C1 segment of cervical spinal cord (tissue), 14 donors: Measurements from ENCODE around the gene ARHGEF3.

Experiments
- DNase-seq, 14 donors: peaks; one replicate each; lab custom pipeline; 2025; lab: John Stamatoyannopoulos, UW

Gene ARHGEF3

DNA sequence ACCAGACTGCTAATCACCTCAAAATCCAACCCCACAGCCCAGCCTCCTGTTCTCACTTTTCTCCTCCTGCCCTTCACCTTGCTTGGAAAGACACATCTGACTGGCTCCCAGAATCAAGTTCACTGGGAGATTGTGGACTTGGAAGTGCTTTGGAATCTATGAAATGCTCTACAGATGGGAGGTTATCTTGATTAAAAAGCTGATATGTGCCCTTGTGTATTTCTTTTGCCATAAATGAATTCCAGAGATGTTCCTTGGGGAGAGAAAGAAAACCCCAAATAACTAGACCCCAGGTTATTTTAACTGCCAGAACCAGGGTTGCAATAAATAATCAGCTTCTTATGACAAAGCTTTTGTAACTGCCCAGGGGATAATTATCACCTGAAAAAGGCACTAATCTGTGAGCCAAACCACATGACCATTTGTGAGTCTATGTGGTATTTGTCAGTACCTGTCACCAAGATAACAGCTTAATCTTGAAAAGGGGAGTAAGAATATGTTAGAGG, 21.7 kb upstream of the ARHGEF3 start:
- no peak for DNase-seq

DNA sequence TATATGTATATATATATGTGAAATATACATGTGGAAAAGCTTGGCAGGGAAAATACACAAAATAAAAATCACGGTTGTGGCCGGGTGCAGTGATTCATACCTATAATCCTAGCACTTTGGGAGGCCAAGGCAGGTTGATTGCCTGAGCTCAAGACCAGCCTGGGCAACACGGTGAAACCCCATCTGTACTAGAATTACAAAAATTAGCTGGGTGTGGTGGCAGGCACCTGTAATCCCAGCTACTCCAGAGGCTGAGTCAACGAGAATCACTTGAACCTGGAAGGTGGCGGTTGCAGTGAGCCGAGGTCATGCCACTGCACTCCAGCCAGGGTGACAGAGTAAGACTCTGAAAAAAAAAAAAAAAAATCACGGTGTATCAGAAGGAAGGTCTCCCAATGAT, 20.8 kb upstream of the ARHGEF3 start:
- DNase-seq = no peak

DNA sequence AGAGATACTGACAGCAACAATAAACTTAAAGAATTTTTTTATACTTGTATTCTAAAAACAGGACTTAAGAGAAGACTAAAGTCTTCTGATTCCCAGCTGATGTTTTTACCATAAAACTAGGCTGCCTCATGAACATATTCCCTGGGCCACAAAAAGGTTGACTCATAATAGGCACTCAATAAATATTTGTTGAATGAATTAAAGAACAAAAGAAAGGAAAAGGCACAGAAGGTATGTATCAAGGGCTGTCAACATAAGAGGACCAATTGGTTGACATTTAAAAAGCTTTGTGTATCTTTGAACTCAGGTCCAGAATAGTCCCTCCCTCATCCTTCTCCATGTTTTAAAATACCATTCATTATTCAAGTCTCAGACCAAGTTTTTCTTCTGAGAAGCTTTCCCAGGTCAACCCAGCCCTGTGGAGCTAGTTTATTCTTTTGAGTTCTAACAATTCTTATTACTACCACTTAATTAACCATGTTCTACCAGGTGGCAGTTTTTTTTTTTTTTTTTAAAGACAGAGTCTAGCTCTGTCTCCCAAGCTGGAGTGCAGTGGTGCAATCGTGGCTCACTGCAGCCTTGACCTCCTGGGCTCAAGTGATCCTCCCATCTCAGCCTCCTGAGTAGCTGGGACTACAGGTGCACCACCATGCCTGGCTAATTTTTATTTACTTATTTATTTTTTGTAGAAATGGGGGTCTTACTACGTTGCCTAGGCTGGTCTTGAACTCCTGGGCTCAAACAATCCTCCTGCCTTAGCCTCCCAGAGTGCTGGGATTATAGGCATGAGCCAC, 17.5 kb upstream of the ARHGEF3 start:
- no peak for DNase-seq

DNA sequence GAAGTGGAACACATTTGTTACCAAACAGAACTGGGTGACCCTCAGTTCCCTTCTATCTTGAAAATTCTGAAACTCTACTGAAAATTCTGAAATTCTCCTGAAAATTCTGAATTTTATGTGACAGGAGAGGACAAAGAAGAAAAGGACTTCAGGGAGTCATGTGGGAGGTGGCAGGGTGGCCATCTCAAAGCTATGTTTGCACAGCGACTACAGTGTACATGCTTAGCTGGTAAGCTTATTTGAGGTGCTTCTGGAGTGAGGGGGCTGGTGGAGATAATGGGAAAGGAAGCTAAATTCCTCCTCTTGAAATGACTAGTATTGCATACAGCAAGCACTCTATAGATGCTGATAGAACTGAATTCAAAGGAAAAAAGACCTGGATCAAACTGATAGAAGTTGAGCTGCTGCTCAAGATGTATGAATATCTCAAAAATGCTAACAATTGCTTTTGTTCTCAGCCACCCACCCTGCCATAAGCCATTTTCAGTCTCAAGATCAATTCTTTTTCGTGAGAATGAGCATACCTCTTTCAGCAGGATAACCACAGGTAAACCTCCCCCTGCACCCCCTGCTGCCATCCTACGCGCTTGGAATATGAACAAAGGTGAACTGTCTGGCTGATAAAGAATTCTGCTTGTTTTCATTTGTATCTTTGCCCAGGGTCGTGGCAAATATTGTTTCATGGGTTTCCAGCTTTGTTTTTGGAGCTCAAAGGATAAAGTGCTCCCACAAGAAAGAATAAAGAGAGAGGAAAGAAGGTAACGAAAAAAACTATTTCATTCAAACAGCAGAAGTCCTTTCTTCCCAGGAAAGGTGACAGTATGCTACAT, 16.6 kb upstream of the ARHGEF3 start:
- no peak for DNase-seq

DNA sequence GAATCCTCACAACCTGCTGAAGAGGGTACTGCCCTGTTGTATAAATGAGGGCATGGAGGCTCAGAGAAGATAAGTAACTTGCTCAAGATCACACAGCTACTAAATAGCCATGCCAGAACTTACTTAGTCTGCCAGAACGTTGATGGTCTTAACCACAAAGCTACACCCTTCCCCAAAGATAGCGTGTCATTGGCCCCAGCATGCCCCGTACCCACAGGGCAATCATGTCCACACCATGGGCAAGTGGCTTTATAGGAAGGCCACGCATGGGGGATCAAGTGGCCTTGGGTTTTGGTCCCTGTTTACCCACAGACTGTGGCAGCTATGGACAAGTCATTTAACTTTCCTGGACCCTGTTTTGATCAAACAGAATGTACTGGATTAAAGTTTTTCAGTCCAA, 15.9 kb upstream of the ARHGEF3 start:
- no peak for DNase-seq

- no peak for DNase-seq
Observed at GRCh38 chr3:56816061-56816460, 14.3 kb upstream of the ARHGEF3 start.

DNA sequence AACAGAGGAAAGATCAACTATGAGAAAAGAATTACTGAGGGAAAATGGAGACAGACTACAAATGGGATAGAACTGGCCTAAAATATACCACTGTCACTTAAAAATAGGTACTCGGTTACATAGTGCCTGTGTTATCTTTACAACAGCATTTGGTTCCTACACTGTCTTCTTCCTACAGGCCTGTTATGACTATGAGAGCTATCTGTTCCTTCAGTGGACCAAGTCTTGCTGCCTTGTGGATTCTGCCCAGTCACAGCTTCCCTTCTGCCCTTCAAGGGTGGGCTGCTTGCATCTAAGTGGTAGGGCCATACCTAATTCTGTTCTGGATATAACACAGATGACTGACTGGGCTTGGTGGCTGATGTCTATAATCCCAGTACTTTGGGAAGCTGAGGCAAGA, 13.8 kb upstream of the ARHGEF3 start:
- DNase-seq = no peak

GRCh38 chr3:56813653-56813960, 11.9 kb upstream of the ARHGEF3 start:
- no peak for DNase-seq

DNA sequence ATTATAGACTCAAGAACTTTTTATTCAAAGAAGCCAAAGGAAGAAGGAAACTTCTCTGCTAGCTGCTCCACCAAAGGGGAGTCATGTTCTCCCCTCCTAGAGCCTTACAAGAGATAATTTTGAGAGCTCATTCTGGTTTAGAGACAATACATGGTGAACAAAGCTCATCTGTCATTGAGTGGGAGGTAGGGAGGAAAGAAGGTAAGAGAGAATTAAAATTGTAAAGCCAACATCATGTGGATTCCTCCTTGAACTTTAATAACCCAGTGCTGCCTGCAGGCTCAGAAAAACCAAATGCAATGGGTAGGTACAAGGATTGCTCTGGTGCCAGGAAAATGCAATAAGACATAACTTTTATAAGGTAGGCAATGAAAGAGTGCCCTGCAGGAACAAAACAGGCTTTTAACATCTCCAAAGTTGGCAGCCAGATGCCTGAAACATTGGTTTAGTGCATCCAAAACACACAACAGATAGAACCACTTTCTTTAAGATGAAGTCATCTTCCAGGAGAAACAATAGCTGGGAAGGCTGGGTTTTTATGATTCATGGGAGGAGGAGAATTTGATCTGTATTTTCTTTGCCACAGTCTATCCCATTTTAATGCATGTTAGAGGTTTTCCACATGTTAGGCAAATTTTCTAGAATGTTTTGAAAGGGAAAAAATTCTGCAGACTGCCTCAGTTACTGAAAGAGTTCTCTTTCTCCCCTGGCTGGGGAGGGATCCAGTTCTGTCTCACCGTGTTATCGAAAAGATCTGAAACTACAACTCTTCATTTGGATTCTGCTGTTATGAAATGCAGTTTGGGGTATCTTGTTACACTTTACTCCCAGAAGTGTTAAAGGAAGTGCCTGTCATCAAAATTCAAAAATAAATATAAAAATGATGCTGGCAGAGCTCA, 11.3 kb upstream of the ARHGEF3 start:
- DNase-seq = no peak

GRCh38 chr3:56811546-56812202, 9.9 kb upstream of the ARHGEF3 start:
- no peak for DNase-seq

DNA sequence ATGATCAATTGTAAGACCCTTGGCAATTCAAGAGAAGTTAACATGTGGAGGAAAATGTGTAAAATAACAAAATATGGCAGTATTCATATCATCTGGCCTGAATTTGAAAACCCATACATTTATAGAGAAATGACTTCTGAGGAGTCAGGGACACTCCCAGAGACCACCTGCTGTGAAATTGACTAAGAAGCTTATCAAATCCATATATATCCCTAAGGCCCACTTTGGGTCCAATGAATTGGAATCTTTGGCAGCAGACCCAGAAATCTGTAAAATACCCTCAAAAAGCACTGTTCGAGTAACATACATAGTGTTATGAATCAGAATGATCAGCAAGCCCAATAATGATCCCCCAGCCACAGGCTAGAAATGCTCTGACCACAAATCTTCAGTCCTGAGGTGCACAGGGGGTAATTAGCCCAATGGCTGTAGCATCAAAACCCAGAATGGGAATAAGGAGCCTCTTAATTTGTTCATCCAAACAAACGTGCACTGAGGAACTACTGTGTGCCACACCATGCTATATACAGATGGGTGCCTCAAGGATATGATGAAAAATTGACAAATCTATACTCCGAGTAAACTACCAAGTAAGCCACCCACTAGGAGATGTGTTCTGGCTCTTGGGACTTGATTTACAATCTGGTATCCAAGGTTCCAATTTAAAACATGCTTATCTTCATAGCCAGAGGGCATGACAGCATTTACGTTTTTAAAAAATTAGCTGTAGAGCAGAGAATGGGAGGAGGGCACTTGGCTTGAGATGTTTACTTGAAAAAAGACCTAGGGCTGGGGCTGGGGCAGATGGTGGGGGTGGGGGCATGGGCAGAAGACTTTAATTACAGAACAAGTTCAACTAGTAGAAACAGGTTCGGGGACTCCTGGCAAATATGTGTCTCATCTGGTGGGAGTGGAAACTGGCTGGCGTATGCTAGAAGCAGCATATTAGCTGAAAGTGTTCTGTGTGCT, 9.1 kb upstream of the ARHGEF3 start:
- no peak for DNase-seq

- DNase-seq = peak in 8 of 14 donors; percentile 4 to 61 (median 37)
Observed at GRCh38 chr3:56806407-56806806, 4.7 kb upstream of the ARHGEF3 start.

- no peak for DNase-seq
Observed at GRCh38 chr3:56802790-56803189, 1.0 kb upstream of the ARHGEF3 start.

GRCh38 chr3:56802378-56802745, 613 bp upstream of the ARHGEF3 start:
- DNase-seq = no peak

DNA sequence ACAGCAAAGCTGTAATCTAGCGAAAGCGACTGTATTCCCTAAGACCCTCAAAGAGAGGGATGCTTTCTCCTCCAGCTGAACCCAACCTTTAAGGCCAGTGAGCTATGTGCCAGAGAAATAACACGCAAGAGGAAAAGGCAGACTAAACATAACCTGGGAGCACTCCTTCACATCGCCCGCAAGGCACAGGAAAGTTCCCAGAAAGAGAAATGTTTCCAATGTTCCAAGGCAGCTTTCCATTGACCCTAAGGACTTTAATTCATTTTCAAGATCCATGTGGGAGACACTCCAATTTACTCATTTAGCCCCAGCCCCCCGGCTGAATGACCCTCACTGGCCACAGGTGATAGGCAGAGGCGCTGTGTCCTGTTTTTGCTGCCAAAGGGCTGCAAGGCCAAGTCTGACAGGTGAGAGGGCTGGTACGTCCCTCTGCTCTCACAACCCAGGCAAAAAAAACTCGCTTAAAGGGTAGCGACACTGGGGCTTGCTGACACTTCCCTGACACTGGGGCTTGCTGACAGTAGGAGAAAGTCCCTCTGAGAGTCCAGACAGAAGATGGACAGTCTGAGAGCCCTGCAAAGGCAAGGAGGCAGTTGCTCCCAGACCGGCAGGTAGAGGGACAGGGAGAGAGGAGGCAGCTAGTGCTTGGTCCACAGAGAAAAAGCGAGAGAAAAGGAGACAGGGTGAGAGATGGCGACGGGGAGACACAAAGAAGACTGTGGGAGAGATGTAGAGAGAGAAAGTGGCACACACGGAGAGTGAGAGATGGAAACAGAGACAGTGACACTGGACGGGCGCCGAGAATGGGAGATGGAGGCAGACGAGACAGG, 702 bp downstream of the ARHGEF3 start:
- peak in 9 of 14 donors; percentile 28 to 72 (median 54) for DNase-seq

- peak in 6 of 14 donors; percentile 7 to 75 (median 45) for DNase-seq
Observed at GRCh38 chr3:56800130-56800831, 1.5 kb downstream of the ARHGEF3 start.

DNA sequence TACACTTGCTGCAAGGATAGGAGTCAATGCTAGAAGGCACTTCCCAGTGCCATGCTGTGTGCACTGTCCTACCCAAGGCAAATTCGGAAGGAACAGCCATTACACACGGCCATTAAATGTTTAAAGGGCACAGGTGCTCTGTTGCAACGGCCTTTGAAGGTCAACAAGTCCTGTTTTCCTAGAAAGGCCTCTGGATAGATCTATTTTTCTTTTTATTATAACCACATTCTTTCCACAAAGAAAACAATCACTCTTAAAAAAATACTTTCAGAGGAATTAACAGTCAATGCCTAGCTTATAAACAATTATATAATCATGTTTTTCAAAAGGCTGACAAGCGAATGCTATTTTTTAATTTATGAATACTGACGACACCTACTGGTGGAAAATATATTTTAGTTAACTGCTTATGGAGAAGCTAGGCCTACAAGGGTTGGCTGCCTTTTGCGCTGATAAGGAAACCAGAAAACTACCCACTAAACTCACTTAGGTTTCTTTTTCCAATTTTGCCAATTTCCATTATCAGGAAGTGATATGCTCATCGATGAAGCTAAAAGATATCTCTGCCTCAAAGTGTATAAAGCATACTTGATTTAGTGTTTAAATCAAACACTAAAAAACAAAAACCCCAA, 2.4 kb downstream of the ARHGEF3 start:
- DNase-seq = peak in 5 of 14 donors; percentile 19 to 83 (median 24)

GRCh38 chr3:56796996-56797395, 4.8 kb downstream of the ARHGEF3 start:
- DNase-seq = no peak
